GM23248 (cell line): ENCODE data around the gene SPTSSA.

Experiments used
- EZH2 ChIP-seq: fragments of 200-600 bp; sonication (generic); IDR thresholded peaks from 2 replicates; pipeline ENCODE4 v1.6.1; 2018; ENCODE audit warnings: antibody characterized with exemption, mild to moderate bottlenecking; ENCODE audit not compliant: insufficient read depth, poor library complexity, severe bottlenecking
- EZH2phosphoT487 ChIP-seq: fragments of 200-600 bp; sonication (generic); IDR thresholded peaks from 2 replicates; pipeline ENCODE4 v1.6.1; 2018; ENCODE audit warnings: antibody characterized with exemption, moderate library complexity, mild to moderate bottlenecking, low read depth; ENCODE audit not compliant: insufficient read depth

DNA sequence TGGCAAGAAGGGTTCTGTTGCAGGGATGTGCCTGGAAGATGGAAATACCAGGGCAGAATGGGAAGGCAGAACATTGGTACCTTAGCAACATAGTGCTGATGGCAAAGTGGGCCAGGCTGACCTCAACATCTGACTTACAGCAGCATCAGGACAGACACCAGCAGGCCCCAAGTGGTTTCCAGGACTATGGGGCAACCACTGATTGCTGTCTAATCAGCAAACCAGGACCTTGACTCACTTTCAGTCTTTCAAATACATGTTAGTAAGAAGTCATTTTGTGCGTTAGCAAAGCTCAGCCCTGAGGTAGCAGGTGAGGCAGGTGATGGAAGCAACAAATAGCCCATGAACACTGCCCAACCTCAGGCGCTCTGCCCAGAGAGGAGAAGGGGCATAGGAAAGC is 4.7 kb upstream of the SPTSSA start:
- no peak for TF ChIP-seq EZH2
- TF ChIP-seq EZH2phosphoT487, result no peak
